GM21786 (cell line): ENCODE results near the gene ANGPTL1.
"Not testable (repeated sequence)": the region's sequence is repeated elsewhere in the genome, so short reads cannot be mapped to it uniquely, and the experiment has no call there.

ENCODE experiments used
- ATAC-seq: cut with Tn5 transposase; IDR thresholded peaks from one replicate; pipeline ENCODE4 v1.9.1; 2021; ENCODE audit not compliant: unreplicated experiment

Gene ANGPTL1

GRCh38 chr1:178868706-178869105 is 2.2 kb downstream of the ANGPTL1 start:
- ATAC-seq: no peak

- ATAC-seq: no peak
Observed at GRCh38 chr1:178867670-178868069, 3.2 kb downstream of the ANGPTL1 start.

GRCh38 chr1:178864326-178864725 is 6.6 kb downstream of the ANGPTL1 start:
- ATAC-seq: no peak

GRCh38 chr1:178862864-178863263 is 8.0 kb downstream of the ANGPTL1 start:
- no peak for ATAC-seq

GRCh38 chr1:178862416-178862815 is 8.5 kb downstream of the ANGPTL1 start:
- no peak for ATAC-seq

GRCh38 chr1:178857126-178857525 is 13.8 kb downstream of the ANGPTL1 start:
- no peak for ATAC-seq

- ATAC-seq: no peak
Observed at GRCh38 chr1:178849918-178850317, 21.0 kb downstream of the ANGPTL1 start.

- not testable (repeated sequence) for ATAC-seq
Observed at GRCh38 chr1:178847919-178848318, 23.0 kb downstream of the ANGPTL1 start.

GRCh38 chr1:178847396-178847849 is 23.5 kb downstream of the ANGPTL1 start:
- no peak for ATAC-seq

- no peak for ATAC-seq
Observed at GRCh38 chr1:178846306-178846705, 24.6 kb downstream of the ANGPTL1 start.

- ATAC-seq: no peak
Observed at GRCh38 chr1:178844436-178844835, 26.4 kb downstream of the ANGPTL1 start.

GRCh38 chr1:178825167-178825566 is 45.7 kb downstream of the ANGPTL1 start:
- ATAC-seq: no peak

GRCh38 chr1:178821134-178821866 is 49.6 kb downstream of the ANGPTL1 start:
- no peak for ATAC-seq

GRCh38 chr1:178819123-178819522 is 51.8 kb downstream of the ANGPTL1 start:
- no peak for ATAC-seq

- no peak for ATAC-seq
Observed at GRCh38 chr1:178818416-178818815, 52.5 kb downstream of the ANGPTL1 start.

GRCh38 chr1:178810585-178810984 is 60.3 kb downstream of the ANGPTL1 start:
- ATAC-seq: no peak

GRCh38 chr1:178808529-178808928 is 62.3 kb downstream of the ANGPTL1 start:
- no peak for ATAC-seq

GRCh38 chr1:178806665-178807300 is 64.1 kb downstream of the ANGPTL1 start:
- ATAC-seq: no peak

GRCh38 chr1:178802873-178803272 is 68.0 kb downstream of the ANGPTL1 start:
- no peak for ATAC-seq
